NCI-H146 treated with DMSO at 0.1 percent for 48 hours (cell line): Measurements from ENCODE around the gene GALNT14.

Source experiments
- DNase-seq: peaks from one replicate; lab custom pipeline; 2025; ENCODE audit not compliant: unreplicated experiment; lab: John Stamatoyannopoulos, UW

GALNT14 gene

GRCh38 chr2:30862054-30862651 lies 276.1 kb downstream of the GALNT14 start:
- DNase-seq, result peak; percentile 16

- DNase-seq, result no peak
Measured at GRCh38 chr2:30860726-30861125, 277.5 kb downstream of the GALNT14 start.
